H1 (cell line): Measurements from ENCODE around the gene MAGI3. TPM values are rescaled to one million over a fixed set of nuclear protein-coding genes. Genes with fewer than 3 reads are reported as not detected.

ENCODE experiments used
- CTCF ChIA-PET: fragments of 300-600 bp; sonication (Branson Sonifier 250); formaldehyde crosslinking; loops from one replicate; lab custom pipeline; 2021; ENCODE audit not compliant: partially characterized antibody; lab: Charles Lee
- POLR2A ChIA-PET: fragments of 300-600 bp; sonication (Branson Sonifier 250); formaldehyde crosslinking; loops from one replicate; lab custom pipeline; 2021; ENCODE audit warnings: inconsistent platforms; ENCODE audit not compliant: partially characterized antibody; lab: Charles Lee
- DNase-seq, 2 experiments: peaks; one replicate each; pipeline versions ENCODE4 v3.0.0 to v3.0.0-alpha.2; 2010 to 2022; ENCODE audit warnings: low spot score in 2 of 2, low read depth in 1 of 2, mixed read lengths in 1 of 2
- FAIRE-seq: peaks from 2 replicates; lab custom pipeline; 2011; peaks lifted over from hg19 to GRCh38; lab: Jason Lieb, UNC
- H2AFZ ChIP-seq: 2 replicates; pipeline ENCODE4 v1.8.1; 2012; ENCODE audit warnings: low read length, inconsistent platforms
- H2AK5ac ChIP-seq: 2 replicates; pipeline ENCODE4 v1.6.1; 2013; ENCODE audit warnings: low read depth, low read length
- H2BK120ac ChIP-seq: replicated peaks from 2 replicates; pipeline ENCODE3; 2013; ENCODE audit warnings: low read depth, low read length, inconsistent platforms
- H2BK12ac ChIP-seq: 2 replicates; pipeline ENCODE4 v1.6.1; 2013; ENCODE audit warnings: low read depth, low read length
- H2BK15ac ChIP-seq: 2 replicates; pipeline ENCODE4 v1.6.1; 2013; ENCODE audit warnings: low read length
- H2BK20ac ChIP-seq: 2 replicates; pipeline ENCODE4 v1.6.1; 2013; ENCODE audit warnings: low read length
- H2BK5ac ChIP-seq: 2 replicates; pipeline ENCODE4 v1.6.1; 2013; ENCODE audit warnings: low read depth, low read length
- H3K14ac ChIP-seq: 2 replicates; pipeline ENCODE4 v1.6.1; 2013; ENCODE audit warnings: inconsistent platforms; ENCODE audit not compliant: insufficient read length
- H3K18ac ChIP-seq: 2 replicates; pipeline ENCODE4 v1.6.1; 2013; ENCODE audit warnings: low read length; ENCODE audit errors: extremely low read depth
- H3K23ac ChIP-seq: 2 replicates; pipeline ENCODE4 v1.6.1; 2013; ENCODE audit warnings: inconsistent platforms; ENCODE audit not compliant: insufficient read length
- H3K23me2 ChIP-seq: 2 replicates; pipeline ENCODE4 v1.6.1; 2013; ENCODE audit warnings: low read depth, low read length
- H3K27ac ChIP-seq: 2 replicates; pipeline ENCODE4 v1.6.1; 2011; ENCODE audit warnings: low read depth, low read length, inconsistent platforms
- H3K27me3 ChIP-seq, 4 experiments: replicated peaks in 1 of 4; 1 replicate in 1 of 4; 2 replicates in 3 of 4; pipeline versions ENCODE4 v1.6.1 to v1.8.1; 2011 to 2013; ENCODE audit warnings: low read length in 3 of 4, mild to moderate bottlenecking in 3 of 4, inconsistent platforms in 2 of 4, mixed read lengths in 2 of 4, moderate library complexity in 1 of 4; ENCODE audit not compliant: control insufficient read depth in 3 of 4, insufficient read depth in 3 of 4; ENCODE audit errors: extremely low read depth in 1 of 4
- H3K36me3 ChIP-seq, 4 experiments: 2 replicates each; pipeline versions ENCODE4 v1.6.1 to v1.8.1; 2011 to 2013; ENCODE audit warnings: mild to moderate bottlenecking in 4 of 4, low read length in 3 of 4, moderate library complexity in 2 of 4, control low read depth in 1 of 4, inconsistent platforms in 1 of 4; ENCODE audit not compliant: insufficient read depth in 4 of 4, control insufficient read depth in 2 of 4
- H3K4ac ChIP-seq: replicated peaks from 2 replicates; pipeline ENCODE3; 2013; ENCODE audit warnings: low read length, low read depth, mixed read lengths, inconsistent platforms; ENCODE audit not compliant: insufficient read length
- H3K4me1 ChIP-seq, 4 experiments: replicated peaks in 1 of 4; 1 replicate in 1 of 4; 2 replicates in 3 of 4; pipeline versions ENCODE4 v1.6.1 to v1.8.1; 2011 to 2013; ENCODE audit warnings: low read length in 3 of 4, inconsistent platforms in 2 of 4, mixed read lengths in 1 of 4; ENCODE audit not compliant: insufficient read depth in 4 of 4, control insufficient read depth in 3 of 4
- H3K4me2 ChIP-seq, 2 experiments: 2 replicates each; pipeline versions ENCODE4 v1.6.1 to v1.8.1; 2011 to 2013; ENCODE audit warnings: low read depth in 2 of 2, low read length in 2 of 2, control low read depth in 1 of 2, inconsistent platforms in 1 of 2, mild to moderate bottlenecking in 1 of 2; ENCODE audit not compliant: insufficient read depth in 1 of 2
- H3K4me3 ChIP-seq, 4 experiments: fragments of 200-600, 300-600 bp in 1 of 4; sonication (generic), shearing (Covaris generic), sonication (Bioruptor Twin) in 1 of 4; 2 replicates each; pipeline versions ENCODE4 v1.5.1 to v1.8.1; 2011 to 2016; ENCODE audit warnings: low read length in 4 of 4, low read depth in 3 of 4, control low read depth in 2 of 4, inconsistent platforms in 2 of 4, mild to moderate bottlenecking in 2 of 4, mixed read lengths in 1 of 4, moderate library complexity in 1 of 4; ENCODE audit not compliant: insufficient read depth in 2 of 4; ENCODE audit errors: extremely low read depth in 1 of 4
- H3K56ac ChIP-seq: replicated peaks from 2 replicates; pipeline ENCODE3; 2013; ENCODE audit warnings: low read depth, mild to moderate bottlenecking, mixed read lengths, low read length, inconsistent platforms; ENCODE audit not compliant: insufficient read length
- H3K79me1 ChIP-seq: 2 replicates; pipeline ENCODE4 v1.6.1; 2013; ENCODE audit warnings: low read depth, low read length, control low read depth
- H3K79me2 ChIP-seq, 2 experiments: 2 replicates each; pipeline versions ENCODE4 v1.6.1 to v1.8.1; 2012 to 2013; ENCODE audit warnings: low read length in 2 of 2, mild to moderate bottlenecking in 2 of 2, inconsistent platforms in 1 of 2; ENCODE audit not compliant: insufficient read depth in 2 of 2, control insufficient read depth in 1 of 2
- H3K9ac ChIP-seq, 4 experiments: replicated peaks in 1 of 4; 1 replicate in 1 of 4; 2 replicates in 3 of 4; pipeline versions ENCODE4 v1.6.1 to v1.8.1; 2011 to 2013; ENCODE audit warnings: low read depth in 3 of 4, low read length in 3 of 4, control low read depth in 2 of 4, mild to moderate bottlenecking in 2 of 4, moderate library complexity in 2 of 4, inconsistent platforms in 1 of 4; ENCODE audit errors: extremely low read depth in 1 of 4
- H3K9me3 ChIP-seq, 2 experiments: 2 replicates each; pipeline versions ENCODE4 v1.6.1 to v1.8.1; 2012 to 2013; ENCODE audit warnings: mild to moderate bottlenecking in 2 of 2, moderate library complexity in 2 of 2, control low read depth in 1 of 2, inconsistent platforms in 1 of 2, low read depth in 1 of 2, low read length in 1 of 2, mixed read lengths in 1 of 2; ENCODE audit not compliant: insufficient read depth in 2 of 2
- H4K20me1 ChIP-seq, 2 experiments: replicated peaks in 1 of 2; 2 replicates each; pipeline versions ENCODE3 to v1.8.1; 2011 to 2013; ENCODE audit warnings: inconsistent platforms in 2 of 2, low read length in 2 of 2, mild to moderate bottlenecking in 1 of 2; ENCODE audit not compliant: insufficient read depth in 2 of 2, control insufficient read depth in 1 of 2
- H4K5ac ChIP-seq: 2 replicates; pipeline ENCODE4 v1.6.1; 2013; ENCODE audit warnings: low read length, low read depth, mixed read lengths, inconsistent platforms; ENCODE audit not compliant: insufficient read length
- H4K8ac ChIP-seq: 2 replicates; pipeline ENCODE4 v1.8.0; 2013; ENCODE audit warnings: mild to moderate bottlenecking, moderate library complexity, low read length, inconsistent platforms; ENCODE audit not compliant: insufficient read depth; ENCODE audit errors: extremely low read depth
- H4K91ac ChIP-seq: replicated peaks from 2 replicates; pipeline ENCODE3; 2013; ENCODE audit warnings: low read length, mixed read lengths, inconsistent platforms; ENCODE audit not compliant: insufficient read length
- ASH2L ChIP-seq: fragments of 200-600, 300-600 bp; sonication (generic); IDR thresholded peaks from one replicate; pipeline ENCODE4 v1.7.1; 2017; ENCODE audit warnings: low read length
- CEBPB ChIP-seq: IDR thresholded peaks from 2 replicates; pipeline ENCODE4 v1.6.1; 2012; ENCODE audit warnings: low read depth, low read length
- EZH2 ChIP-seq: fragments of 200-600 bp; sonication (generic); IDR thresholded peaks from 2 replicates; pipeline ENCODE4 v1.7.1; 2012; ENCODE audit warnings: low read depth, mild to moderate bottlenecking, moderate library complexity, low read length, inconsistent platforms; ENCODE audit not compliant: severe bottlenecking
- NRF1 ChIP-seq: IDR thresholded peaks from 2 replicates; pipeline ENCODE4 v1.6.1; 2011; ENCODE audit warnings: mild to moderate bottlenecking, low read depth, low read length, improper control_type of control experiment
- POLR2A ChIP-seq, 2 experiments: IDR thresholded peaks; 1 replicate in 1 of 2; 2 replicates in 1 of 2; pipeline ENCODE4 v1.6.1; 2011; ENCODE audit warnings: low read depth in 2 of 2, low read length in 2 of 2, mild to moderate bottlenecking in 2 of 2; ENCODE audit errors: control extremely low read depth in 1 of 2
- RAD21 ChIP-seq, 2 experiments: IDR thresholded peaks in 1 of 2; conservative IDR thresholded peaks in 1 of 2; 2 replicates each; pipeline ENCODE4 v1.6.1; 2011; ENCODE audit warnings: low read depth in 2 of 2, low read length in 2 of 2, improper control_type of control experiment in 1 of 2, inconsistent platforms in 1 of 2, mild to moderate bottlenecking in 1 of 2, moderate library complexity in 1 of 2
- RBBP5 ChIP-seq: IDR thresholded peaks from 2 replicates; pipeline ENCODE4 v1.7.1; 2012; ENCODE audit warnings: low read depth, mild to moderate bottlenecking, inconsistent platforms, low read length, moderate library complexity, borderline replicate concordance
- SIN3A ChIP-seq, 2 experiments: IDR thresholded peaks in 1 of 2; conservative IDR thresholded peaks in 1 of 2; 2 replicates each; pipeline ENCODE4 v1.6.1; 2011 to 2012; ENCODE audit warnings: low read length in 2 of 2, improper control_type of control experiment in 1 of 2, low read depth in 1 of 2, mild to moderate bottlenecking in 1 of 2
- TCF12 ChIP-seq: IDR thresholded peaks from 2 replicates; pipeline ENCODE4 v1.6.1; 2011; ENCODE audit warnings: low read depth, mild to moderate bottlenecking, low read length
- TEAD4 ChIP-seq: IDR thresholded peaks from 2 replicates; pipeline ENCODE4 v1.6.1; 2012; ENCODE audit warnings: low read depth, low read length, inconsistent platforms, mixed read lengths
- ZNF274 ChIP-seq: IDR thresholded peaks from 2 replicates; pipeline ENCODE4 v1.7.0; 2012; ENCODE audit warnings: low read length, borderline replicate concordance; ENCODE audit errors: extremely low read depth
- WGBS, 2 experiments: shearing (Covaris generic) in 1 of 2; methylation state at CpG; one replicate each; pipeline versions ENCODE4 v1.1.6 to v1.1.7; 2013 to 2015; ENCODE audit warnings: low lambda C conversion rate in 2 of 2, mixed read lengths in 2 of 2, inconsistent platforms in 1 of 2, low coverage in 1 of 2, missing lambda C conversion rate in 1 of 2; ENCODE audit not compliant: insufficient replicate concordance in 2 of 2, insufficient coverage in 1 of 2, insufficient read length in 1 of 2; ENCODE audit errors: extremely low coverage in 1 of 2, missing lambda C conversion rate in 1 of 2; 5-methylcytosine and 5-hydroxymethylcytosine counted together
- polyA plus RNA-seq, 7 experiments: library from polyadenylated mRNA; depleted of rRNA in 3 of 7; stranded (reverse) in 5 of 7; unstranded in 2 of 7; fragments of >200 nt in 5 of 7; fragments of 200-250 nt in 2 of 7; gene quantifications; 1 replicate in 5 of 7; 2 replicates in 1 of 7; 4 replicates in 1 of 7; pipeline versions ENCODE4 v1.2.1 to v1.2.3, GENCODE V29; 2011 to 2013; ENCODE audit warnings: missing spikeins in 2 of 7, mixed read lengths in 2 of 7
- total RNA-seq: library from RNA; stranded (reverse); fragmentation: NEBNext Ultra II Directional; extraction: Animal tissue kit (Norgen Biotek cat#: 25700); gene quantifications from 2 replicates; pipeline ENCODE4 v1.2.1, GENCODE V29; 2021
- TF ChIP-seq, protein P1 (sequence below): IDR thresholded peaks from 2 replicates; pipeline ENCODE4 v1.6.1; 2012; ENCODE audit warnings: low read length, inconsistent platforms

The MAGI3 gene
- total and polyA plus RNA-seq, 2 of the 8 experiments (the other 6 are each of a cell fraction or from before 2014, with no cell fraction given) = 2.3 to 7.8 TPM

DNA sequence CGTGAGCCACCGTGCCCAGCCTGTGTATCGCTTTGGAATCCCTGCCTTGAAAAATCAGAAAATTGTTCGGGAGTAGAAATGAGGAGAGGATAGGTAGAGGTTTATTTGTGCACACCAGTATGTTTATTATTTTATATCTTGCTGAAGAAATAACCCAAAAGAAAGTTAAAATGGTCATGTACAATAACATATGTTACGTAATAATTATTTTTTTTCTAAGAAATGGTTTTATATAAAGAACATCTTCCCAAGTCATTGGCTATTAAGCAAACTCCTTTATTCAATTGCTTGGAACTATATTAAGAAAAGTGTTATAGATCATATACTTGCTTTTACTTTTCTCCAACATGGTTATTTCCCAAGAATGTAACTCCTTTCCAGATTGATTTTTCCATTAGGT lies 197.2 kb downstream of the MAGI3 start:
- FAIRE-seq = no peak
- DNase-seq = no peak
- no peak overlapping the region for H2BK20ac ChIP-seq
- no peak overlapping the region for H2BK12ac ChIP-seq
- H2BK15ac ChIP-seq = no peak overlapping the region
- no peak overlapping the region for H3K56ac ChIP-seq
- H3K4me2 ChIP-seq = no peak overlapping the region
- no peaks in the 10 kb centered on the region for H3K23me2 ChIP-seq
- H4K8ac ChIP-seq = no peak overlapping the region
- no peak overlapping the region for H3K4ac ChIP-seq
- H2BK120ac ChIP-seq = no peak overlapping the region
- WGBS, 2 experiments = 81% methylated on average over 5 of the region's 5 CpGs; no CpG with 5 or more reads in 1 of the 2 experiments
- no peaks in the 10 kb centered on the region for H3K79me1 ChIP-seq
- no peaks in the 10 kb centered on the region for H3K36me3 ChIP-seq
- no peak overlapping the region for H2AFZ ChIP-seq
- ChIA-PET CTCF (no interaction called here), POLR2A (no interaction called here)
- H3K4me3 ChIP-seq = no peak overlapping the region
- H3K9me3 ChIP-seq = no peaks in the 10 kb centered on the region
- no peak overlapping the region for H3K18ac ChIP-seq
- no peaks in the 10 kb centered on the region for H3K27me3 ChIP-seq
- H3K27ac ChIP-seq = no peak overlapping the region
- no peak overlapping the region for H2AK5ac ChIP-seq
- H3K23ac ChIP-seq = no peak overlapping the region
- H3K14ac ChIP-seq = no peak overlapping the region
- H3K79me2 ChIP-seq = no peaks in the 10 kb centered on the region
- H4K91ac ChIP-seq = no peak overlapping the region
- no peaks in the 10 kb centered on the region for H3K4me1 ChIP-seq
- no peaks in the 10 kb centered on the region for H4K20me1 ChIP-seq
- no peak overlapping the region for H4K5ac ChIP-seq
- H3K9ac ChIP-seq = no peak overlapping the region
- H2BK5ac ChIP-seq = no peak overlapping the region
- TF ChIP-seq RAD21 (IDR thresholded peaks at IDR 0.05 in 1 of 2, conservative IDR thresholded peaks at IDR 0.05 in 1 of 2; ENCODE audit: low read depth in 2 of 2, low read length in 2 of 2) (no peak), SIN3A (conservative IDR thresholded peaks at IDR 0.05 in 1 of 2, IDR thresholded peaks at IDR 0.05 in 1 of 2; ENCODE audit: low read depth in 1 of 2, low read length in 2 of 2) (no peak), ZNF274 (no peak), POLR2A (IDR thresholded peaks at IDR 0.05; ENCODE audit: control extremely low read depth in 1 of 2, low read depth in 2 of 2, low read length in 2 of 2) (no peak), ASH2L (no peak), CEBPB (no peak; the same call in 1 of the 2 replicates), RBBP5 (no peak), NRF1 (no peak), TEAD4 (no peak), EZH2 (no peak), TCF12 (no peak)
- TF ChIP-seq, protein P1, sequence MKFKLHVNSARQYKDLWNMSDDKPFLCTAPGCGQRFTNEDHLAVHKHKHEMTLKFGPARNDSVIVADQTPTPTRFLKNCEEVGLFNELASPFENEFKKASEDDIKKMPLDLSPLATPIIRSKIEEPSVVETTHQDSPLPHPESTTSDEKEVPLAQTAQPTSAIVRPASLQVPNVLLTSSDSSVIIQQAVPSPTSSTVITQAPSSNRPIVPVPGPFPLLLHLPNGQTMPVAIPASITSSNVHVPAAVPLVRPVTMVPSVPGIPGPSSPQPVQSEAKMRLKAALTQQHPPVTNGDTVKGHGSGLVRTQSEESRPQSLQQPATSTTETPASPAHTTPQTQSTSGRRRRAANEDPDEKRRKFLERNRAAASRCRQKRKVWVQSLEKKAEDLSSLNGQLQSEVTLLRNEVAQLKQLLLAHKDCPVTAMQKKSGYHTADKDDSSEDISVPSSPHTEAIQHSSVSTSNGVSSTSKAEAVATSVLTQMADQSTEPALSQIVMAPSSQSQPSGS = no peak
